Smooth muscle cell (in vitro differentiated cells): ENCODE measurements around the gene ARID4B. TPM values are rescaled to one million over a fixed set of nuclear protein-coding genes. Genes with fewer than 3 reads are reported as not detected.

ENCODE experiments used
- DNase-seq: peaks from one replicate; lab custom pipeline; 2025; ENCODE audit not compliant: unreplicated experiment; lab: John Stamatoyannopoulos, UW
- H2AFZ ChIP-seq: fragments of 200-600 bp; sonication (generic); 2 replicates; pipeline ENCODE4 v1.6.0; 2016; ENCODE audit warnings: antibody characterized with exemption, low read depth, mild to moderate bottlenecking
- H3F3A ChIP-seq: fragments of 200-600 bp; sonication (generic); 2 replicates; pipeline ENCODE4 v1.6.0; 2017; ENCODE audit warnings: antibody characterized with exemption, low read depth
- H3K27ac ChIP-seq: fragments of 200-600 bp; sonication (generic); 2 replicates; pipeline ENCODE4 v1.5.1; 2016; ENCODE audit warnings: low read depth, mild to moderate bottlenecking
- H3K27me3 ChIP-seq: fragments of 200-600 bp; sonication (generic); 2 replicates; pipeline ENCODE4 v1.6.1; 2016; ENCODE audit warnings: low read depth, mild to moderate bottlenecking
- H3K36me3 ChIP-seq: fragments of 200-600 bp; sonication (generic); 2 replicates; pipeline ENCODE4 v1.5.1; 2016; ENCODE audit warnings: low read depth
- H3K4me1 ChIP-seq: fragments of 200-600 bp; sonication (generic); 2 replicates; pipeline ENCODE4 v1.5.1; 2016; ENCODE audit warnings: low read depth
- H3K4me2 ChIP-seq: fragments of 200-600 bp; sonication (generic); 2 replicates; pipeline ENCODE4 v1.6.0; 2016; ENCODE audit warnings: mild to moderate bottlenecking
- H3K4me3 ChIP-seq: fragments of 200-600 bp; sonication (generic); 2 replicates; pipeline ENCODE4 v1.5.1; 2016; ENCODE audit warnings: mild to moderate bottlenecking
- H3K79me2 ChIP-seq: fragments of 200-600 bp; sonication (generic); 2 replicates; pipeline ENCODE4 v1.6.0; 2016; ENCODE audit warnings: low read depth, mild to moderate bottlenecking
- H3K9ac ChIP-seq: fragments of 200-600 bp; sonication (generic); 2 replicates; pipeline ENCODE4 v1.6.0; 2016; ENCODE audit warnings: low read depth
- H3K9me3 ChIP-seq: fragments of 200-600 bp; sonication (generic); replicated peaks from 2 replicates; pipeline ENCODE4 v1.5.1; 2016; ENCODE audit warnings: low read depth
- H4K20me1 ChIP-seq: fragments of 200-600 bp; sonication (generic); 2 replicates; pipeline ENCODE4 v1.6.0; 2016; ENCODE audit warnings: low read depth
- CTCF ChIP-seq: fragments of 200-600 bp; sonication (generic); IDR thresholded peaks from 2 replicates; pipeline ENCODE4 v1.5.1; 2017; ENCODE audit warnings: borderline replicate concordance, mild to moderate bottlenecking, antibody characterized with exemption; ENCODE audit not compliant: insufficient read depth, poor library complexity, severe bottlenecking
- WGBS: methylation state at CpG from one replicate; pipeline ENCODE4 v1.1.7; 2016; ENCODE audit warnings: low lambda C conversion rate; 5-methylcytosine and 5-hydroxymethylcytosine counted together
- polyA plus RNA-seq: library from polyadenylated mRNA; unstranded; fragments of >200 nt; fragmentation: Nextera tagmentation; extraction: Ambion mirVana; gene quantifications from 2 replicates; pipeline ENCODE4 v1.2.1, GENCODE V29; 2016
- total RNA-seq: library from RNA; depleted of rRNA; stranded (reverse); fragments of >200 nt; gene quantifications from 2 replicates; pipeline ENCODE4 v1.2.3, GENCODE V29; 2014

ARID4B gene
- total and polyA plus RNA-seq, 2 experiments from 2014 or later: 29.0 to 33.2 TPM

GRCh38 chr1:235145639-235146038, 182.3 kb downstream of the ARID4B start:
- Histone ChIP-seq H3K4me1 (no peaks in the 10 kb centered on the region), H3K36me3 (peaks cover 14% of the 10 kb centered on the region), H3K9me3 (no peaks in the 10 kb centered on the region), H3K27me3 (no peaks in the 10 kb centered on the region), H3F3A (no peaks in the 10 kb centered on the region), H3K9ac (no peak overlapping the region), H4K20me1 (peaks cover 7% of the 10 kb centered on the region), H3K27ac (no peak overlapping the region), H3K4me3 (no peak overlapping the region), H3K4me2 (no peak overlapping the region), H2AFZ (no peak overlapping the region), H3K79me2 (peaks cover 34% of the 10 kb centered on the region)
- TF ChIP-seq CTCF: no peak
- WGBS: 94% methylated on average over 6 of the region's 6 CpGs
- no peak for DNase-seq

- WGBS: 88% methylated on average over 4 of the region's 4 CpGs
- peaks cover 14% of the 10 kb centered on the region for H3K36me3 ChIP-seq
- no peak overlapping the region for H3K9ac ChIP-seq
Measured at GRCh38 chr1:235142991-235143390, 185.0 kb downstream of the ARID4B start.

GRCh38 chr1:235139315-235139714, 188.7 kb downstream of the ARID4B start:
- Histone ChIP-seq H3K27ac (no peak overlapping the region), H3K9me3 (no peaks in the 10 kb centered on the region), H3K4me2 (no peak overlapping the region), H2AFZ (no peak overlapping the region), H3K79me2 (peaks cover 12% of the 10 kb centered on the region), H3K27me3 (no peaks in the 10 kb centered on the region), H3K4me3 (no peak overlapping the region), H3F3A (no peaks in the 10 kb centered on the region), H4K20me1 (no peaks in the 10 kb centered on the region), H3K4me1 (no peaks in the 10 kb centered on the region), H3K9ac (no peak overlapping the region), H3K36me3 (peaks cover 22% of the 10 kb centered on the region)
- 97% methylated on average over 5 of the region's 5 CpGs for WGBS
- no peak for DNase-seq
- no peak for TF ChIP-seq CTCF

More at GRCh38 chr1:235142991-235143390, 185.0 kb downstream of the ARID4B start:
- Histone ChIP-seq H3K4me1 (no peaks in the 10 kb centered on the region), H3K9me3 (no peaks in the 10 kb centered on the region), H3K4me3 (no peak overlapping the region), H3K79me2 (peaks cover 34% of the 10 kb centered on the region), H3K27me3 (no peaks in the 10 kb centered on the region), H3F3A (no peaks in the 10 kb centered on the region), H2AFZ (no peak overlapping the region), H3K27ac (no peak overlapping the region), H4K20me1 (peaks cover 4% of the 10 kb centered on the region), H3K4me2 (no peak overlapping the region)
- DNase-seq: no peak
- TF ChIP-seq CTCF: no peak

DNA sequence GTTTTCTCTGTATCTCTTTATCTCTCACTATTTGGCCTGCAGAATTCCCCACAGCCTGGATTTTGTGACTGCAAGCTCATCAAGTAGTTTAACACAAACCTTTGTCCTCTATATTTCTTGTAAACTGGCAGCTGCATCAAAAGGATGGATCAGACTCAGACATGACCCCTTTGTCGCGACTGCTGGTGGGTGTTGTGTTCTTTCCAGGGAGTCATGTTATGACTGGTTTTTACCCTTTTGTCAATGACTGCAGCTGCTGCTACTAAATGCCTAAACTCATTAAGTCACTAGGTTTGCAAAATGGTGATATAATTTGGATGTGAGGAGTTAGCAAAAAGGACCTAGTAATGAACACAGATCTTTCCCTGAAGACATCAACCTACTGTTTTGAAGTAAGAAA, 189.2 kb downstream of the ARID4B start:
- Histone ChIP-seq H3K4me1 (no peaks in the 10 kb centered on the region), H3K9me3 (no peaks in the 10 kb centered on the region), H3K79me2 (peaks cover 8% of the 10 kb centered on the region), H4K20me1 (no peaks in the 10 kb centered on the region), H3K4me2 (no peak overlapping the region), H3F3A (no peaks in the 10 kb centered on the region), H3K27ac (no peak overlapping the region), H3K27me3 (no peaks in the 10 kb centered on the region), H3K36me3 (peaks cover 27% of the 10 kb centered on the region), H3K9ac (no peak overlapping the region), H2AFZ (no peak overlapping the region), H3K4me3 (no peak overlapping the region)
- WGBS: 98% methylated on average over 2 of the region's 2 CpGs
- TF ChIP-seq CTCF: no peak
- no peak for DNase-seq
